ENCODE measurements around the gene ANO7. TPM values are rescaled to one million over a fixed set of nuclear protein-coding genes. Genes with fewer than 3 reads are reported as not detected.

ANO7 gene
- total and polyA plus RNA-seq, 2 of the 13 experiments (the other 11 are each of a cell fraction or from before 2014, with no cell fraction given): 4.1 to 4.9 TPM

GRCh38 chr2:241228860-241229516, 40.5 kb downstream of the ANO7 start (continued):
- peak; percentile 99; the same call in 1 of the 2 replicates for TF ChIP-seq ZBTB4 (CRISPR knock-in tag; IDR thresholded peaks at IDR 0.05; ENCODE audit: borderline replicate concordance)
- peak; percentile 39; the same call in 1 of the 2 replicates for TF ChIP-seq NR2F6 (IDR thresholded peaks at IDR 0.05)
- 0 out of 2 replicates have a peak, but pooled peaks have one; percentile 21 for TF ChIP-seq NR2F6 (CRISPR knock-in tag; IDR thresholded peaks at IDR 0.05)
- no peak for TF ChIP-seq ZSCAN20 (CRISPR knock-in tag; IDR thresholded peaks at IDR 0.05; ENCODE audit: borderline replicate concordance)
- TF ChIP-seq TARDBP (CRISPR knock-in tag; IDR thresholded peaks at IDR 0.05): peak; percentile 51; the same call in 1 of the 2 replicates
- no peak for TF ChIP-seq ZNF878 (CRISPR knock-in tag; IDR thresholded peaks at IDR 0.05)
- peak; percentile 43; the same call in 1 of the 2 replicates for TF ChIP-seq SSRP1 (CRISPR knock-in tag; IDR thresholded peaks at IDR 0.05)
- no peak for TF ChIP-seq SNAPC4 (CRISPR knock-in tag; IDR thresholded peaks at IDR 0.05)
- no peak; the same call in 1 of the 2 replicates for TF ChIP-seq SAFB2 (CRISPR knock-in tag; IDR thresholded peaks at IDR 0.05; ENCODE audit: borderline replicate concordance, low read depth)
- TF ChIP-seq ZFYVE20 (CRISPR knock-in tag; IDR thresholded peaks at IDR 0.05; ENCODE audit: borderline replicate concordance, low read depth): no peak
- TF ChIP-seq NR2C2 (CRISPR knock-in tag; IDR thresholded peaks at IDR 0.05; ENCODE audit: borderline replicate concordance): peak; percentile 96
- peak; percentile 50 for TF ChIP-seq MAX (IDR thresholded peaks at IDR 0.05)
- no peak for TF ChIP-seq XBP1 (CRISPR knock-in tag; IDR thresholded peaks at IDR 0.05)
- peak; percentile 61 for TF ChIP-seq GABPB1 (CRISPR knock-in tag; IDR thresholded peaks at IDR 0.05)
- TF ChIP-seq TAF1 (CRISPR knock-in tag; IDR thresholded peaks at IDR 0.05): no peak
- 0 out of 2 replicates have a peak, but pooled peaks have one; percentile 10 for TF ChIP-seq ZNF776 (CRISPR knock-in tag; IDR thresholded peaks at IDR 0.05)
- TF ChIP-seq MBD4 (IDR thresholded peaks at IDR 0.05; ENCODE audit: borderline replicate concordance, low read length): 0 out of 2 replicates have a peak, but pooled peaks have one; percentile 29
- no peak for TF ChIP-seq ARNT2 (CRISPR knock-in tag; IDR thresholded peaks at IDR 0.05; ENCODE audit: low read depth)
- peak; percentile 59; the same call in 1 of the 2 replicates for TF ChIP-seq ZNF788 (CRISPR knock-in tag; IDR thresholded peaks at IDR 0.05; ENCODE audit: borderline replicate concordance)
